Tibial nerve (tissue), 4 donors: ENCODE data around the gene CYP4V2. TPM values are rescaled to one million over a fixed set of nuclear protein-coding genes. Genes with fewer than 3 reads are reported as not detected.

ENCODE experiments used
- DNase-seq, 2 donors: peaks; one replicate each; pipeline ENCODE4 v3.0.0-alpha.2; 2019; ENCODE audit warnings: low spot score in 2 of 2
- H3K27ac ChIP-seq, 4 donors: fragments of 200-600 bp; sonication (generic) in 3 of 4; one replicate each; pipeline ENCODE4 v1.5.1; 2017 to 2019; ENCODE audit warnings: mild to moderate bottlenecking in 1 of 4
- H3K27me3 ChIP-seq, 2 donors: fragments of 200-600 bp; sonication (generic) in 1 of 2; one replicate each; pipeline versions ENCODE4 v1.5.1 to v1.6.0; 2017 to 2019
- H3K36me3 ChIP-seq, 3 donors: fragments of 200-600 bp; sonication (generic); one replicate each; pipeline ENCODE4 v1.5.1; 2018 to 2019
- H3K4me1 ChIP-seq, 4 donors: fragments of 200-600 bp; sonication (generic) in 3 of 4; one replicate each; pipeline ENCODE4 v1.5.1; 2017 to 2019
- H3K4me3 ChIP-seq, 4 donors: fragments of 200-600 bp; sonication (generic) in 3 of 4; one replicate each; pipeline ENCODE4 v1.5.1; 2017 to 2019; ENCODE audit warnings: mild to moderate bottlenecking in 1 of 4, moderate library complexity in 1 of 4
- H3K9me3 ChIP-seq, 4 donors: fragments of 200-600 bp; sonication (generic) in 3 of 4; one replicate each; pipeline ENCODE4 v1.5.1; 2017 to 2019
- EP300 ChIP-seq, 2 donors: sonication (generic); formaldehyde crosslinking; IDR thresholded peaks; one replicate each; pipeline ENCODE4 v1.6.1; 2017; ENCODE audit warnings: antibody characterized with exemption in 2 of 2, mild to moderate bottlenecking in 1 of 2
- POLR2A ChIP-seq, 2 donors: fragments of 450-650 bp; IDR thresholded peaks; one replicate each; pipeline ENCODE4 v1.6.1; 2017; ENCODE audit warnings: antibody characterized with exemption in 2 of 2, mild to moderate bottlenecking in 2 of 2, moderate library complexity in 2 of 2
- WGBS, 2 donors: methylation state at CpG; one replicate each; pipeline ENCODE4 v1.1.5; 2018; 5-methylcytosine and 5-hydroxymethylcytosine counted together
- total RNA-seq, 4 donors: library from RNA; depleted of rRNA; stranded (reverse); fragments of >200 nt; gene quantifications; one replicate each; pipeline ENCODE4 v1.1.0, GENCODE V29; 2016
- TF ChIP-seq, protein P1 (sequence below), 5 experiments: fragments of 200-600 bp in 3 of 5; fragments of 450-650 bp in 2 of 5; sonication (generic) in 3 of 5; IDR thresholded peaks; one replicate each; pipeline ENCODE4 v1.5.1; 2016 to 2019; ENCODE audit warnings: antibody characterized with exemption in 5 of 5, mild to moderate bottlenecking in 3 of 5, moderate library complexity in 2 of 5

CYP4V2 gene
- total RNA-seq, 4 donors from 2014 or later = 36.3 to 56.6 (median 47.7) TPM

DNA sequence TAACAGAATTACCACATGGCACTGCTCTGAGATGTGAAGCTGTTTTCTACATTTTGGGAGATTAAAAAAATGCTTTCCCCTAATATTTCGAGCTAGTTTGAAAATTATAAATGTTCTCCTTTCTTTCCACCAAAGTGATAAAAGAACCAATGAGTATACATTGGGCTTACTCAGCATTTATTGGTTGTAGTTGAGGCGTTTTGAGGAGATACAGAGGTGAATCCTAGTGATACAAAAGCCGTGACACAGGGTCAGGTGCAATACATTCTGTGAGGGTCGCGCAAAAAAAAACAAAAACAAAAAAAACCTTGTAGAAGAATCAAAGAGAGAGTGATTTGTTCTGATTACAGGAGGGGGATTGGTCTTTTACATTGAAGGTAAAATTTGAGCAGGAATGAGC, 32.4 kb upstream of the CYP4V2 start:
- Histone ChIP-seq H3K36me3 (peaks cover 0 to 63% (median 0%) of the 10 kb centered on the region in 3 donors), H3K27me3 (no peaks in the 10 kb centered on the region), H3K27ac (no peak overlapping the region), H3K4me3 (no peak overlapping the region), H3K4me1 (no peaks in the 10 kb centered on the region), H3K9me3 (no peaks in the 10 kb centered on the region)
- no peak for DNase-seq
- TF ChIP-seq EP300 (IDR thresholded peaks at IDR 0.05) (no peak), POLR2A (IDR thresholded peaks at IDR 0.05) (no peak)
- TF ChIP-seq, protein P1, sequence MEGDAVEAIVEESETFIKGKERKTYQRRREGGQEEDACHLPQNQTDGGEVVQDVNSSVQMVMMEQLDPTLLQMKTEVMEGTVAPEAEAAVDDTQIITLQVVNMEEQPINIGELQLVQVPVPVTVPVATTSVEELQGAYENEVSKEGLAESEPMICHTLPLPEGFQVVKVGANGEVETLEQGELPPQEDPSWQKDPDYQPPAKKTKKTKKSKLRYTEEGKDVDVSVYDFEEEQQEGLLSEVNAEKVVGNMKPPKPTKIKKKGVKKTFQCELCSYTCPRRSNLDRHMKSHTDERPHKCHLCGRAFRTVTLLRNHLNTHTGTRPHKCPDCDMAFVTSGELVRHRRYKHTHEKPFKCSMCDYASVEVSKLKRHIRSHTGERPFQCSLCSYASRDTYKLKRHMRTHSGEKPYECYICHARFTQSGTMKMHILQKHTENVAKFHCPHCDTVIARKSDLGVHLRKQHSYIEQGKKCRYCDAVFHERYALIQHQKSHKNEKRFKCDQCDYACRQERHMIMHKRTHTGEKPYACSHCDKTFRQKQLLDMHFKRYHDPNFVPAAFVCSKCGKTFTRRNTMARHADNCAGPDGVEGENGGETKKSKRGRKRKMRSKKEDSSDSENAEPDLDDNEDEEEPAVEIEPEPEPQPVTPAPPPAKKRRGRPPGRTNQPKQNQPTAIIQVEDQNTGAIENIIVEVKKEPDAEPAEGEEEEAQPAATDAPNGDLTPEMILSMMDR (IDR thresholded peaks at IDR 0.05) = no peak
- WGBS, 2 donors = 80 to 86% methylated on average over 5 of the region's 5 CpGs

DNA sequence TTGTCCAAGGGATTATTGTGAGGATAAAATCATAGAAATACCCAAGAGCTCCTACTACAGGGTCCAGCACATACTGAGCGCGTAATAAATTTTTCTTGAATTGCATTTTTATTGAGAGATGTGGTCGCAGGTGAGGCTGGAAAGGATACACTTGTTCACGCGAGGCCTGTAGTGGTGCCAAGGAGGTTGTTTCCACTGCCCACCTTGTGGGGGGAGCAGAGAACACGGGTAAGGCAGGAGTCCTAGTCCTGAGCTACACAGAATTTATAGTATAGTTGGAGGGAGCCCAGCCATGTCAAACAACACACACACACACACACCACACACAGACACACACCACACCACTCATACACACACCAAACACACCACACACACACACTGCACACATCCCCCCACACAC, 31.8 kb upstream of the CYP4V2 start:
- 87 to 88% methylated on average over 6 of the region's 6 CpGs for WGBS, 2 donors
- Histone ChIP-seq H3K4me3 (no peak overlapping the region), H3K4me1 (no peaks in the 10 kb centered on the region), H3K27ac (no peak overlapping the region), H3K36me3 (peaks cover 0 to 65% (median 0%) of the 10 kb centered on the region in 3 donors), H3K27me3 (no peaks in the 10 kb centered on the region), H3K9me3 (no peaks in the 10 kb centered on the region)
- no peak for DNase-seq
- TF ChIP-seq POLR2A (IDR thresholded peaks at IDR 0.05) (no peak), EP300 (IDR thresholded peaks at IDR 0.05) (no peak)
- TF ChIP-seq, protein P1 (IDR thresholded peaks at IDR 0.05) = no peak

DNA sequence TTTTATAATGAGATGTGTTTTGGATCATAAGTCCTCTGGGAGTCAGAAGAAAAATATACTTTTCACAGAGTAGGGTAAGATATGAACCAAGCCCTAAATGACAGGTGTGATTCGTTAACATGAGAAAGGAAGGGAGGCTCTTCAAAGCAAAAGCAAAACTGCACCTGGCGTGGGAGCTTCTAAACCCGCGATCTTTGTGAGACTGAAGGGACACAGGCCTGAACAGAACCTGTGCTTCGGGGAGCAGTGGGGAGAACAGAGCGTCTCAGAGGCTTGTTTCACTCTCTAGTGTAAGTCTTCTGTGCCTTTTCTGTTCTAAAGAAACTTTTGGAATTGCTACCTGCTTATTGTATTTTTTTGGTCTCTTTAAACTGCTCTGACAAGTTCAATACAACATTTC, 30.2 kb upstream of the CYP4V2 start:
- no peaks in the 10 kb centered on the region for H3K4me1 ChIP-seq
- no peak for DNase-seq
- H3K27ac ChIP-seq = no peak overlapping the region
- H3K36me3 ChIP-seq = peaks cover 0 to 77% (median 0%) of the 10 kb centered on the region in 3 donors
- 81 to 88% methylated on average over 6 of the region's 6 CpGs for WGBS, 2 donors
- TF ChIP-seq, protein P1 (IDR thresholded peaks at IDR 0.05) = no peak
- TF ChIP-seq POLR2A (IDR thresholded peaks at IDR 0.05) (no peak), EP300 (IDR thresholded peaks at IDR 0.05) (no peak)
- no peak overlapping the region for H3K4me3 ChIP-seq
- no peaks in the 10 kb centered on the region for H3K27me3 ChIP-seq
- no peaks in the 10 kb centered on the region for H3K9me3 ChIP-seq

DNA sequence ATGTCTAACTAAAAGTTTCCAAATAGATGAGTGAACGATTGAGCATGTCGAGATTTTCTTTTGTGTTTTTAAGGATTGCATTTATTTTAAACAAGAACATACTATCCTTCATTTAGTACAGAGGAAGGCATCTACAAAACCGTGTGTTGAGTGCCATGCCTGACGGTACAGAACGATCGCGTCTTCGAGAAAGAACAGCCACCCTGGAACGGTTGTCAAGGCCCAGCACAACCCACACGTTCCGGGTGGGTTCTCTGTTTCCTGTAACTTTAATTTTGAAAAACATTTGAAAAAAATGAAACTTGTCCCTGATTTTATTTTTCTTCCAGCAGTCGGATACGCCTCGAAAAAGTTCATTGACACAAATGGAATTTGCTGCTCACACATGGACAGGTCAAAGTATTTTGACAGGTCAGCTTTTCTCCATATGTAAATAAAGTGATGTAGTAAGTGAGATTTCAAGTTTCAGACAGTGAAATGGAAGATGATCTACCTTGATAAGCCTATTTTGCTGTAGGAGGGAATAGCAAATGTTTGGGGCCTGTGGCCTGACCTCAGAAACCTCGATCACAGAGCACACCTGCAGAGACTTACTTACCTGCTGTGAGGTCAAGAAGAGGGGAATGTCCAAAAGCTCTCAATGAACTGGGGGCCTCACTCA, 24.4 kb upstream of the CYP4V2 start:
- 89 to 90% methylated on average over 15 of the region's 15 CpGs for WGBS, 2 donors
- no peak for TF ChIP-seq EP300 (IDR thresholded peaks at IDR 0.05)
- TF ChIP-seq, protein P1 (IDR thresholded peaks at IDR 0.05) = no peak
- no peak for TF ChIP-seq POLR2A (IDR thresholded peaks at IDR 0.05)

DNA sequence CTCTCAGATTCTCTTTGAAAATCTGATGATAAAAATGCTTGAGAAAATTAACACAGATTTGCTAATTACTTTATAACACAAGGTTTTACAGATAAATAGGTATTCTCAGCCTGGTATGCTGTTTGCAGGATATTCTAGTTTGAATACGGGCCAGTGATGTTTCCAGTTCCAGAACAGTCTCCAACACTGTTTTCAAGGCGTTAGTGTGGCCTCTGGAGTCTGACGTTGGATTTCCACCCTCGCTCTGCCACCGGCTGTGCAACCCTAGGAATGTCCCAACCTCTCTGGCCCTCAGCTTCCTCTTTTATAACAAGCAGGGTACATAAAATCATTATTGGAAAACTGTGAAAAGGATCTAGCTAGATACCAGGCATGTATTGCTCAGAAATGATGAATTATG, 23.8 kb upstream of the CYP4V2 start:
- no peak overlapping the region for H3K4me3 ChIP-seq
- no peak for DNase-seq
- H3K4me1 ChIP-seq = no peaks in the 10 kb centered on the region
- no peaks in the 10 kb centered on the region for H3K9me3 ChIP-seq
- TF ChIP-seq POLR2A (IDR thresholded peaks at IDR 0.05) (no peak), EP300 (IDR thresholded peaks at IDR 0.05) (no peak)
- TF ChIP-seq, protein P1 (IDR thresholded peaks at IDR 0.05) = no peak
- no peaks in the 10 kb centered on the region for H3K27me3 ChIP-seq
- no peak overlapping the region for H3K27ac ChIP-seq
- 77 to 79% methylated on average over 5 of the region's 5 CpGs for WGBS, 2 donors
- peaks cover 0 to 50% (median 0%) of the 10 kb centered on the region in 3 donors for H3K36me3 ChIP-seq

More for the DNA sequence above, 24.4 kb upstream of the CYP4V2 start:
- Histone ChIP-seq H3K27ac (no peak overlapping the region), H3K27me3 (no peaks in the 10 kb centered on the region), H3K9me3 (no peaks in the 10 kb centered on the region), H3K36me3 (peaks cover 0 to 55% (median 0%) of the 10 kb centered on the region in 3 donors), H3K4me1 (no peaks in the 10 kb centered on the region), H3K4me3 (no peak overlapping the region)
- DNase-seq = no peak
